ENCODE results near the gene KCNIP4.

- TF ChIP-seq POLR2AphosphoS5 (IDR thresholded peaks at IDR 0.05; ENCODE audit: borderline replicate concordance, low read depth, low read length) (no peak), EZH2 (IDR thresholded peaks at IDR 0.05) (no peak)
Observed at GRCh38 chr4:21649391-21650090, 299.0 kb downstream of the KCNIP4 start.
